H9 (cell line): Measurements from ENCODE around the gene FYTTD1. TPM values are rescaled to one million over a fixed set of nuclear protein-coding genes. Genes with fewer than 3 reads are reported as not detected.
"Not testable (repeated sequence)": the region's sequence is repeated elsewhere in the genome, so short reads cannot be mapped to it uniquely, and the experiment has no call there.

Experiments
- DNase-seq: peaks from one replicate; pipeline ENCODE4 v3.0.0-alpha.2; 2017
- H2AFZ ChIP-seq: one replicate; pipeline ENCODE4 v1.6.1; 2013; ENCODE audit warnings: mild to moderate bottlenecking, low read length, control low read depth, moderate library complexity
- H2AK5ac ChIP-seq: 2 replicates; pipeline ENCODE4 v1.6.1; 2013; ENCODE audit warnings: low read length, control low read depth, mixed read lengths; ENCODE audit not compliant: insufficient read length
- H2BK120ac ChIP-seq: one replicate; pipeline ENCODE4 v1.6.1; 2013; ENCODE audit warnings: low read depth, mild to moderate bottlenecking, low read length, control low read depth, inconsistent platforms; ENCODE audit not compliant: poor library complexity, severe bottlenecking
- H2BK12ac ChIP-seq: 2 replicates; pipeline ENCODE4 v1.6.1; 2013; ENCODE audit warnings: low read length, control low read depth, mixed read lengths, low read depth; ENCODE audit not compliant: insufficient read length
- H2BK15ac ChIP-seq: 2 replicates; pipeline ENCODE4 v1.6.1; 2013; ENCODE audit warnings: low read depth, low read length, control low read depth
- H2BK20ac ChIP-seq: one replicate; pipeline ENCODE4 v1.6.1; 2013; ENCODE audit warnings: low read depth, mild to moderate bottlenecking, low read length, control low read depth, inconsistent platforms; ENCODE audit not compliant: poor library complexity, severe bottlenecking
- H2BK5ac ChIP-seq: 2 replicates; pipeline ENCODE4 v1.6.1; 2013; ENCODE audit warnings: low read length, control low read depth, mixed read lengths; ENCODE audit not compliant: insufficient read length
- H3K14ac ChIP-seq: 2 replicates; pipeline ENCODE4 v1.6.1; 2013; ENCODE audit warnings: low read length, control low read depth; ENCODE audit not compliant: insufficient read depth
- H3K18ac ChIP-seq: 2 replicates; pipeline ENCODE4 v1.6.1; 2013; ENCODE audit warnings: low read depth, mild to moderate bottlenecking, mixed read lengths, low read length, control low read depth; ENCODE audit not compliant: insufficient read length
- H3K23ac ChIP-seq: 2 replicates; pipeline ENCODE4 v1.6.1; 2013; ENCODE audit warnings: low read length, control low read depth, mixed read lengths, low read depth; ENCODE audit not compliant: insufficient read length
- H3K23me2 ChIP-seq: 2 replicates; pipeline ENCODE4 v1.6.1; 2013; ENCODE audit warnings: low read depth, mild to moderate bottlenecking, mixed read lengths, low read length, control low read depth; ENCODE audit not compliant: insufficient read length, poor library complexity, severe bottlenecking
- H3K27ac ChIP-seq: 2 replicates; pipeline ENCODE4 v1.5.1; 2013; ENCODE audit warnings: low read length, control low read depth, mixed read lengths, low read depth; ENCODE audit not compliant: insufficient read length
- H3K27me3 ChIP-seq: 2 replicates; pipeline ENCODE4 v1.6.1; 2013; ENCODE audit warnings: low read length, control low read depth, inconsistent platforms; ENCODE audit not compliant: insufficient read depth
- H3K4ac ChIP-seq: 2 replicates; pipeline ENCODE4 v1.6.1; 2013; ENCODE audit warnings: low read depth, mild to moderate bottlenecking, control low read depth, inconsistent platforms, low read length, moderate library complexity
- H3K4me1 ChIP-seq: 2 replicates; pipeline ENCODE4 v1.6.1; 2013; ENCODE audit warnings: low read length, control low read depth, inconsistent platforms; ENCODE audit not compliant: insufficient read depth
- H3K4me2 ChIP-seq: 2 replicates; pipeline ENCODE4 v1.6.1; 2013; ENCODE audit warnings: low read length, control low read depth, mixed read lengths; ENCODE audit not compliant: insufficient read length, insufficient read depth
- H3K56ac ChIP-seq: 2 replicates; pipeline ENCODE4 v1.6.1; 2013; ENCODE audit warnings: low read depth, mild to moderate bottlenecking, mixed read lengths, low read length, control low read depth; ENCODE audit not compliant: insufficient read length
- H3K79me1 ChIP-seq: 2 replicates; pipeline ENCODE4 v1.6.1; 2013; ENCODE audit warnings: low read depth, mild to moderate bottlenecking, moderate library complexity, low read length, control low read depth, inconsistent platforms; ENCODE audit not compliant: insufficient read depth, poor library complexity, severe bottlenecking
- H3K79me2 ChIP-seq: 2 replicates; pipeline ENCODE4 v1.6.1; 2013; ENCODE audit warnings: low read length, control low read depth, inconsistent platforms; ENCODE audit not compliant: insufficient read depth
- H3K9ac ChIP-seq: 2 replicates; pipeline ENCODE4 v1.6.1; 2013; ENCODE audit warnings: low read length, control low read depth, mixed read lengths; ENCODE audit not compliant: insufficient read length; ENCODE audit errors: extremely low read depth
- H3K9me3 ChIP-seq: one replicate; pipeline ENCODE4 v1.6.1; 2013; ENCODE audit warnings: low read depth, low read length, inconsistent platforms; ENCODE audit not compliant: control insufficient read depth
- H3T11ph ChIP-seq: one replicate; pipeline ENCODE4 v1.6.1; 2013; ENCODE audit warnings: mild to moderate bottlenecking, low read length, control low read depth, inconsistent platforms
- H4K20me1 ChIP-seq: one replicate; pipeline ENCODE4 v1.6.1; 2013; ENCODE audit not compliant: control insufficient read depth, insufficient read length, insufficient read depth
- H4K5ac ChIP-seq: 2 replicates; pipeline ENCODE4 v1.6.1; 2013; ENCODE audit warnings: low read depth, mild to moderate bottlenecking, mixed read lengths, low read length, control low read depth; ENCODE audit not compliant: insufficient read length
- H4K8ac ChIP-seq: replicated peaks from 2 replicates; pipeline ENCODE4 v1.6.1; 2013; ENCODE audit warnings: low read length, control low read depth, mixed read lengths, low read depth; ENCODE audit not compliant: insufficient read length
- H4K91ac ChIP-seq: 2 replicates; pipeline ENCODE4 v1.6.1; 2013; ENCODE audit warnings: low read depth, mild to moderate bottlenecking, moderate library complexity, mixed read lengths, low read length, control low read depth; ENCODE audit not compliant: insufficient read length
- H3K27ac Mint-ChIP-seq, 3 experiments: 2 replicates in 2 of 3; 3 replicates in 1 of 3; pipeline ENCODE4 v1.8.0; 2020 to 2021; ENCODE audit warnings: mixed read lengths in 3 of 3, mild to moderate bottlenecking in 1 of 3, moderate library complexity in 1 of 3
- H3K27me3 Mint-ChIP-seq: 2 replicates; pipeline ENCODE4 v1.8.0; 2021; ENCODE audit warnings: low read depth, mild to moderate bottlenecking, moderate library complexity, mixed read lengths
- H3K36me3 Mint-ChIP-seq, 3 experiments: 2 replicates in 2 of 3; 3 replicates in 1 of 3; pipeline ENCODE4 v1.8.0; 2020 to 2021; ENCODE audit warnings: low read depth in 3 of 3, mixed read lengths in 3 of 3; ENCODE audit not compliant: insufficient read depth in 1 of 3
- H3K4me1 Mint-ChIP-seq, 2 experiments: 2 replicates each; pipeline ENCODE4 v1.8.0; 2020; ENCODE audit warnings: mixed read lengths in 2 of 2
- H3K4me3 Mint-ChIP-seq, 2 experiments: 2 replicates in 1 of 2; 3 replicates in 1 of 2; pipeline ENCODE4 v1.8.0; 2020 to 2021; ENCODE audit warnings: mild to moderate bottlenecking in 2 of 2, mixed read lengths in 2 of 2, moderate library complexity in 1 of 2
- H3K9me3 Mint-ChIP-seq, 2 experiments: 2 replicates in 1 of 2; 3 replicates in 1 of 2; pipeline ENCODE4 v1.8.0; 2020; ENCODE audit warnings: mild to moderate bottlenecking in 2 of 2, mixed read lengths in 2 of 2, moderate library complexity in 1 of 2
- WGBS: extraction: QIAGEN DNeasy Blood & Tissue Kit; methylation state at CpG from one replicate; pipeline ENCODE4 v1.1.7; 2013; ENCODE audit warnings: missing lambda C conversion rate, low lambda C conversion rate, mixed read lengths; ENCODE audit not compliant: insufficient read length; ENCODE audit errors: extremely low coverage; 5-methylcytosine and 5-hydroxymethylcytosine counted together
- total RNA-seq: library from RNA; stranded (reverse); gene quantifications from 2 replicates; pipeline ENCODE4 v1.2.1, GENCODE V29; 2021
- TF ChIP-seq, protein P1 (sequence below): fragments of 200-600 bp; sonication (generic); conservative IDR thresholded peaks from 3 replicates; pipeline ENCODE4 v1.8.0; 2021; ENCODE audit warnings: antibody characterized with exemption, mild to moderate bottlenecking

Gene FYTTD1
- total RNA-seq, 1 experiment from 2014 or later = 19.4 TPM

DNA sequence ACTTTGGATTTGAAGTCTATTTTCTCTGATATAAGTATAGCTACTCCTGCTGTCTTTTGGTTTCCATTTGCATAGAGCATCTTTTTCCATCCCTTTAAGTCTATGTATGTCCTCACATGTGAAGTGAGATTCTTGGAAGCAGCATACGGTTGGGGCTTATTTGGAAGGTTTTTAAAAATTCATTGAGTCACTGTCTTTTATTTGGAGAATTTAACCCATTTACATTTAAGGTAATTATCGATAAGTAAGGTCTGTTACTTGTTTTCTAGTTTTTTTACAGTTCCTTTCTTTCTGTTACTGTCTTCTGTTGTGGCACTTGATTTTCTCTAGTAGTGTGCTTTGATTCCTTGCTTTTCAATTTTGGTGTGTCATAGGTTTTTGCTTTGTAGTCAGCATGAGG is 26.9 kb upstream of the FYTTD1 start:
- no peak overlapping the region for H4K91ac ChIP-seq
- Mint-ChIP-seq H3K4me1 (peaks cover 6 to 7% of the 10 kb centered on the region in 2 experiments), H3K27me3 (no peaks in the 10 kb centered on the region), H3K27ac (no peak overlapping the region), H3K4me3 (no peak overlapping the region), H3K9me3 (peaks cover 9 to 16% of the 10 kb centered on the region in 2 experiments), H3K36me3 (peaks cover 9 to 16% (median 12%) of the 10 kb centered on the region in 3 experiments)
- no peak overlapping the region for H2BK20ac ChIP-seq
- no peak overlapping the region for H2AFZ ChIP-seq
- no peak overlapping the region for H2BK5ac ChIP-seq
- H3K14ac ChIP-seq = no peak overlapping the region
- peaks cover 2% of the 10 kb centered on the region; the same call in 1 of the 2 replicates for H3K79me2 ChIP-seq
- H2BK12ac ChIP-seq = no peak overlapping the region
- H4K5ac ChIP-seq = no peak overlapping the region
- H4K20me1 ChIP-seq = no peaks in the 10 kb centered on the region
- no peak overlapping the region for H3K27ac ChIP-seq
- no peak for DNase-seq
- no peak overlapping the region for H3K4me2 ChIP-seq
- H3K4me1 ChIP-seq = no peaks in the 10 kb centered on the region; the same call in 1 of the 2 replicates
- no peak overlapping the region for H3T11ph ChIP-seq
- WGBS = no CpG with 5 or more reads among the region's 2 CpGs
- no peak overlapping the region for H3K23ac ChIP-seq
- no peak overlapping the region for H2BK120ac ChIP-seq
- no peak overlapping the region for H3K4ac ChIP-seq
- H3K56ac ChIP-seq = no peak overlapping the region
- no peak overlapping the region for H2BK15ac ChIP-seq
- no peaks in the 10 kb centered on the region for H3K27me3 ChIP-seq
- no peaks in the 10 kb centered on the region for H3K23me2 ChIP-seq
- no peaks in the 10 kb centered on the region for H3K79me1 ChIP-seq
- H4K8ac ChIP-seq = no peak overlapping the region
- no peak overlapping the region for H2AK5ac ChIP-seq
- no peak overlapping the region for H3K18ac ChIP-seq
- H3K9me3 ChIP-seq = no peaks in the 10 kb centered on the region
- TF ChIP-seq, protein P1, sequence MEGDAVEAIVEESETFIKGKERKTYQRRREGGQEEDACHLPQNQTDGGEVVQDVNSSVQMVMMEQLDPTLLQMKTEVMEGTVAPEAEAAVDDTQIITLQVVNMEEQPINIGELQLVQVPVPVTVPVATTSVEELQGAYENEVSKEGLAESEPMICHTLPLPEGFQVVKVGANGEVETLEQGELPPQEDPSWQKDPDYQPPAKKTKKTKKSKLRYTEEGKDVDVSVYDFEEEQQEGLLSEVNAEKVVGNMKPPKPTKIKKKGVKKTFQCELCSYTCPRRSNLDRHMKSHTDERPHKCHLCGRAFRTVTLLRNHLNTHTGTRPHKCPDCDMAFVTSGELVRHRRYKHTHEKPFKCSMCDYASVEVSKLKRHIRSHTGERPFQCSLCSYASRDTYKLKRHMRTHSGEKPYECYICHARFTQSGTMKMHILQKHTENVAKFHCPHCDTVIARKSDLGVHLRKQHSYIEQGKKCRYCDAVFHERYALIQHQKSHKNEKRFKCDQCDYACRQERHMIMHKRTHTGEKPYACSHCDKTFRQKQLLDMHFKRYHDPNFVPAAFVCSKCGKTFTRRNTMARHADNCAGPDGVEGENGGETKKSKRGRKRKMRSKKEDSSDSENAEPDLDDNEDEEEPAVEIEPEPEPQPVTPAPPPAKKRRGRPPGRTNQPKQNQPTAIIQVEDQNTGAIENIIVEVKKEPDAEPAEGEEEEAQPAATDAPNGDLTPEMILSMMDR = no peak
- H3K9ac ChIP-seq = no peak overlapping the region

DNA sequence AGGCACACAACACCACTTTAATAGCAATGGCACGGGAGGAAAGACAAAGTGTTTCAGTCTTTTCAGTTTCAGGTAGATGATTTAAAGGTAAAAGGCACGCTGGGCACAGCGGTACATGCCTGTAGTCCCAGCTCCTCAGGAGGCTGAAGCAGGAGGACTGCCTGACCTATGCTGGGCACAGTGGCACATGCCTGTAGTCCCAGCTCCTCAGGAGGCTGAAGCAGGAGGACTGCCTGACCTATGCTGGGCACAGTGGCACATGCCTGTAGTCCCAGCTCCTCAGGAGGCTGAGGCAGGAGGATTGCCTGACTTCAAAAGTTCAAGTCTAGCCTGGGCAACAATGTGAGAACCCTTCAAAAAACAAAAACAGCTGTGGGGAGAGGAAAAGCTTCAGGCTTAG is 21.8 kb upstream of the FYTTD1 start:
- peaks cover 3 to 13% (median 6%) of the 10 kb centered on the region in 3 experiments for H3K36me3 Mint-ChIP-seq
- H4K20me1 ChIP-seq, H3K23ac ChIP-seq, H3K27me3 ChIP-seq, H3K4ac ChIP-seq, H3K79me2 ChIP-seq, H2BK5ac ChIP-seq, H3K27ac Mint-ChIP-seq, H2BK120ac ChIP-seq, H2BK20ac ChIP-seq, H2BK15ac ChIP-seq, H2BK12ac ChIP-seq, H3K56ac ChIP-seq, H2AFZ ChIP-seq, H3K27ac ChIP-seq, H3K4me1 ChIP-seq, H3K14ac ChIP-seq, H3K9ac ChIP-seq, H4K91ac ChIP-seq, H3K4me3 Mint-ChIP-seq, H3K4me2 ChIP-seq, H2AK5ac ChIP-seq, H4K5ac ChIP-seq, H3K79me1 ChIP-seq, H4K8ac ChIP-seq, H3K23me2 ChIP-seq, DNase-seq, H3T11ph ChIP-seq, H3K18ac ChIP-seq, H3K9me3 ChIP-seq, H3K27me3 Mint-ChIP-seq: not testable (repeated sequence)
- H3K9me3 Mint-ChIP-seq = peaks cover 7 to 13% of the 10 kb centered on the region in 2 experiments
- peaks cover 7 to 13% of the 10 kb centered on the region in 2 experiments for H3K4me1 Mint-ChIP-seq
- no CpG with 5 or more reads among the region's 3 CpGs for WGBS
